AG20443 (cell line): Measurements from ENCODE around the gene PHACTR2.
"Not testable (repeated sequence)": the region's sequence is repeated elsewhere in the genome, so short reads cannot be mapped to it uniquely, and the experiment has no call there.

Source experiments
- DNase-seq: peaks from one replicate; pipeline ENCODE4 v3.0.0; 2012; ENCODE audit warnings: low spot score, mixed read lengths

PHACTR2 gene

DNA sequence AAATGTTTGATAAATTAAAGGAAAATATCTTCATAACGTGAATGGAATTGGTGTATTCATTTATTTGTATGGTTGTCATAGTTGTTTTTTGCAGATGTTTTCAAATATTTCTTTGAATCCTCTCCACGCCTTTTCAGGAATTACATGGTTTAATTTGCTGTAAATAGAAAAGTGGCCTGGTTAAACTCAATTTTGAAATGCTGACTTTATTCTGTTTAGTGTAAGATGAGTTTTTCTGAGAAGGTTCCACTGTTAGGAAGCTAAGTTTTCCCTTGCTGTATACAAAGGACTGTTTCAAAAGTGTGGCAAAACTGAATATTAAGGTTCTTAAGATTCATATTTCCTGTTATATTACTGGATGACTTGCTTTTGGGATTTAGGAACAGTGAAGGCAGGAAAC is 186.0 kb downstream of the PHACTR2 start:
- DNase-seq: no peak

DNA sequence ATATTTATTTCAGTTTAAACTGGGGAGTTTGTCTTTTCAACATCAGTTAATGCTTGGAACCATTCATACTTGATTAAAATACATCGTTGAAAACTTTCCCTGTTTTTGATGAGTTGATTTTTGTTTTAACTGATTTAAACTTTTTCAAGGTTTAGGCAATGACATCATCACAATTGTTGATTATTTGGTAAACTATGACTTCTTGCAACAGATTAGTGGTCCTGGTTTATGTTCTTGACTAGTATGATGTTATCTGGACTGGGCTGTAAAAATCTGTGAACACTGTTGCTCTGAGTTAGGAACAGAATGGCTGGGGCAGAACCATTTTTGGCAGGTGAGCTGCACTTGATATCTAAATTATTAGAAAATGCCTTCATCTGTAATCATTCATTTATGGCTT is 186.5 kb downstream of the PHACTR2 start, which contains the start of gene ZC2HC1B:
Gene ZC2HC1B (plus strand): TSS at position 241 of the 400 bp plus-strand sequence. CDS start 66 bp downstream, at position 307.
- DNase-seq: no peak

DNA sequence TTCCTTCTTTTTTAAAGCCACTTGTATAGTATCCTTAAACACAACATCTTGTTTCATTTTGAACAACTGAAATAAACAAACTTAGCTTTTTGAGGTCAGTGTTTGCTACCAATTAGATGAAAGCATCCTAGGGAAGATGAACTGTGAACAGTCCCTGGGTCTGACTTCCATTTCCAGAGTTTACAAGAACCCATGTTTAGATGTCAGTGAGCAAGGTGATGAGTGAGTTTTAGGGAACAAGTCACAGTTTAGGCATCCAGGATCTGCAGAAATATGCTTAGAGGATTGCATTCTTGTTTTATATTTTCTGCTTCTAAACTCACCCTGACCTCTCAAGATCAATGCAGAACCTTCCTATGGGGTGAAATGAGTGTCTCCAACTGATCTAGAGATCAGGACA is 189.5 kb downstream of the PHACTR2 start:
- no peak for DNase-seq

DNA sequence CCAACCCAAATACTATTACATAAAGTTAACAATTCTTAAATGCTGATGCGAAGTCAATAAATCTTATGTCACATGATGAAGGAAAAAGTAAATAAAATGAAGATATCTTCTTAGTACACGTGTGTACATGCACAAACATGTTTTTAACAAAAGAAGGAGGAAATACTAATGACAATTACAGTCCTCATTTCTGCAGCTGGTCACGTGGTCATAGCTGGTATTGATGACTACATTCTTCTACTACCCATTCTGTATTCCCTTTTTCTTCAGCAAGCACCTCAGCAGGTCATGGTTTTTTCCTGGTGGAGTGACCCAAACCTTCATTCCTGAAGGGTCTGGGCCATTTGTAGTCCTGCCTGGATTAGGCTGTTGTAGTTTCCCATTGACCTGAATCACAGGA is 191.0 kb downstream of the PHACTR2 start:
- not testable (repeated sequence) for DNase-seq

GRCh38 chr6:143871202-143871730 is 193.5 kb downstream of the PHACTR2 start:
- DNase-seq: not testable (repeated sequence)

DNA sequence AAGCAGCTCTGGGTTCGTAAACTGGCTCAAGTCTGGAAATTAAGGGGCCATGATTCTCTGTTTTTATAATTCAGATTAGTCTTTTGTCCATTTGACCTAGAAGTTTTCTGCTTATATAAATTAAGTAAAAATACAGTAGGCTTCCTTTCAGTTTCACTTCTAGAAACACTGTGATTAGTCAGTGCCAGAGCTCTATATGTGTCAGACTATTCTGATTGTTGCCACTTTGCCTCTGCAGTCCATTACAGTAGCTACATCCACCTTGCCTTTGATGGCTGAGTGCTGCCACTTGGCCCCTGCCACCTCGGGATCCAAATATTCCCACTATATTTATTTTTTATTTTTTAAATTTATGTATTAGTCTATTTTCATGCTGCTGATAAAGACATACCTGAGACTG is 194.4 kb downstream of the PHACTR2 start:
- DNase-seq: no peak

GRCh38 chr6:143873600-143873999 is 195.8 kb downstream of the PHACTR2 start:
- not testable (repeated sequence) for DNase-seq

DNA sequence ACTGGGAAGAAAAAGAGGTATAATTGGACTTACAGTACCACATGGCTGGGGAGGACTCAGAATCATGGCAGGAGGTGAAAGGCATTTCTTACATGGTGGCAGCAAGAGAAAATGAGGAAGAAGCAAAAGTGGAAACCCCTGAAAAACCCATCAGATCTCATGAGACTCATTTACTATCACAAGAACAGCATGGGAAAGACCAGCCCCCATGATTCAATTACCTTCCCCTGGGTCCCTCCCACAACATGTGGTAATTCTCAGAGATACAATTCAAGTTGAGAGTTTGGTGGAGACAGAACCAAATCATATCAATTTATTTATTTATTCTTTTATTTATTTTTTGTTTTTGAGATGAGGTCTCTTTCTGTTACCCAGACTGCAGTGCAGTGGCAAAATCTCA is 196.7 kb downstream of the PHACTR2 start:
- not testable (repeated sequence) for DNase-seq

DNA sequence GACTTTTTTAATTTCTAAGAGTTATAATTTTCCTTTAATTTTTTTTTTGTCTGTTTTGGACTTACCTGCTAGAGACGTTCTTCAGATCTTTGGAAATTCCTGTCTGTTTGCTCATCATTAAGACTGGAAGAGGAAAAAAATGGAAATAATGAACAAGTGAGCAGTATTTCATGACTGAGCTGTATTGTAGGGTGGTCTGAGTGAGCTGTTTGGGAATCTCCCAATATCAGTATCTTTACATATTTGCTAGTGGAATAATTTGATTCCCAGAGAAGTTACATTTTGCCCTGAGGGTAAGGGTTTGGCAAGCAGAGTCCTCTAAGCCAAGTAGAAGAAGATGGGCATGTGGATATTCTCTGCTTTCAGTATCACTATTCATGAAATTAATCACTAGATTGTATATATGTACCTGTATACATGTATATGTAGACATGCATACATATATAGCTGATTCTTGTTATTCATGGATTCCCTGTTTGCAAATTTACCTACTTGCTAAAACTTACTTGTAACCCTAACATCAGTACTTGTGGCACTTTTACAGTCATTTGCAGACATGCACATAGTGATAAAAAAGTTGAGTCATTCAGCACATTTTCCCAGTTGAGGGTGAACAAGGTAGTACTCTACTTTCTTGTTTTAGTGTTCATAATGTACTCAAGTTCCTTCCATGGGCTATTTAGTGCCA is 200.0 kb downstream of the PHACTR2 start:
- no peak for DNase-seq

- DNase-seq: no peak
Measured at GRCh38 chr6:143878272-143878760, 200.6 kb downstream of the PHACTR2 start.

DNA sequence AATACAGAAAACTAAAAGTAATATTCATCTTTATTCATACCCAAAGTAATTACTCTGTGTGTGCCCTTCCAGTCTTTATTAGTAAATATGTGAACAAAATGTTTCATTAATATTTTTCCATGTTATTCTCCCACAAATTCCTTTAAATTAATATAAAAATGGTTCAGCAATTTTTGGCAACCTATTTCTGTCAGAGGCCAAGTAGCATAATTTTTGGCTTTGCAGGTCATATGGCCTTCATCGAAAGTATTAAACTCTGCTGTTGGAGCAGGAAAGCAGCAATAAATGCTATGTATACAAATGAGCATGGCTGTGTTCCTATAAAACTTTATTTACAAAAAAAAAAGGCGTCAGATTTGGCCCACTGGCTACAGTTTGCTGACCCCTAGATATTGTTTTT is 202.6 kb downstream of the PHACTR2 start:
- no peak for DNase-seq
